HL-60 (cell line): ENCODE results near the gene OLR1.

Experiments
- POLR2AphosphoS5 ChIP-seq: IDR thresholded peaks from 2 replicates; pipeline ENCODE4 v1.6.1; 2012; ENCODE audit warnings: low read depth
- TF ChIP-seq, protein P1 (sequence below): IDR thresholded peaks from one replicate; pipeline ENCODE4 v1.5.1; 2011; ENCODE audit warnings: low read length, control low read depth, inconsistent platforms; ENCODE audit not compliant: insufficient read depth
- TF ChIP-seq, protein P2 (sequence below): IDR thresholded peaks from 2 replicates; pipeline ENCODE4 v1.6.1; 2012; ENCODE audit warnings: low read depth; ENCODE audit not compliant: insufficient replicate concordance

- TF ChIP-seq, protein P1, sequence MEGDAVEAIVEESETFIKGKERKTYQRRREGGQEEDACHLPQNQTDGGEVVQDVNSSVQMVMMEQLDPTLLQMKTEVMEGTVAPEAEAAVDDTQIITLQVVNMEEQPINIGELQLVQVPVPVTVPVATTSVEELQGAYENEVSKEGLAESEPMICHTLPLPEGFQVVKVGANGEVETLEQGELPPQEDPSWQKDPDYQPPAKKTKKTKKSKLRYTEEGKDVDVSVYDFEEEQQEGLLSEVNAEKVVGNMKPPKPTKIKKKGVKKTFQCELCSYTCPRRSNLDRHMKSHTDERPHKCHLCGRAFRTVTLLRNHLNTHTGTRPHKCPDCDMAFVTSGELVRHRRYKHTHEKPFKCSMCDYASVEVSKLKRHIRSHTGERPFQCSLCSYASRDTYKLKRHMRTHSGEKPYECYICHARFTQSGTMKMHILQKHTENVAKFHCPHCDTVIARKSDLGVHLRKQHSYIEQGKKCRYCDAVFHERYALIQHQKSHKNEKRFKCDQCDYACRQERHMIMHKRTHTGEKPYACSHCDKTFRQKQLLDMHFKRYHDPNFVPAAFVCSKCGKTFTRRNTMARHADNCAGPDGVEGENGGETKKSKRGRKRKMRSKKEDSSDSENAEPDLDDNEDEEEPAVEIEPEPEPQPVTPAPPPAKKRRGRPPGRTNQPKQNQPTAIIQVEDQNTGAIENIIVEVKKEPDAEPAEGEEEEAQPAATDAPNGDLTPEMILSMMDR = no peak
- TF ChIP-seq POLR2AphosphoS5 = no peak
- TF ChIP-seq, protein P2, sequence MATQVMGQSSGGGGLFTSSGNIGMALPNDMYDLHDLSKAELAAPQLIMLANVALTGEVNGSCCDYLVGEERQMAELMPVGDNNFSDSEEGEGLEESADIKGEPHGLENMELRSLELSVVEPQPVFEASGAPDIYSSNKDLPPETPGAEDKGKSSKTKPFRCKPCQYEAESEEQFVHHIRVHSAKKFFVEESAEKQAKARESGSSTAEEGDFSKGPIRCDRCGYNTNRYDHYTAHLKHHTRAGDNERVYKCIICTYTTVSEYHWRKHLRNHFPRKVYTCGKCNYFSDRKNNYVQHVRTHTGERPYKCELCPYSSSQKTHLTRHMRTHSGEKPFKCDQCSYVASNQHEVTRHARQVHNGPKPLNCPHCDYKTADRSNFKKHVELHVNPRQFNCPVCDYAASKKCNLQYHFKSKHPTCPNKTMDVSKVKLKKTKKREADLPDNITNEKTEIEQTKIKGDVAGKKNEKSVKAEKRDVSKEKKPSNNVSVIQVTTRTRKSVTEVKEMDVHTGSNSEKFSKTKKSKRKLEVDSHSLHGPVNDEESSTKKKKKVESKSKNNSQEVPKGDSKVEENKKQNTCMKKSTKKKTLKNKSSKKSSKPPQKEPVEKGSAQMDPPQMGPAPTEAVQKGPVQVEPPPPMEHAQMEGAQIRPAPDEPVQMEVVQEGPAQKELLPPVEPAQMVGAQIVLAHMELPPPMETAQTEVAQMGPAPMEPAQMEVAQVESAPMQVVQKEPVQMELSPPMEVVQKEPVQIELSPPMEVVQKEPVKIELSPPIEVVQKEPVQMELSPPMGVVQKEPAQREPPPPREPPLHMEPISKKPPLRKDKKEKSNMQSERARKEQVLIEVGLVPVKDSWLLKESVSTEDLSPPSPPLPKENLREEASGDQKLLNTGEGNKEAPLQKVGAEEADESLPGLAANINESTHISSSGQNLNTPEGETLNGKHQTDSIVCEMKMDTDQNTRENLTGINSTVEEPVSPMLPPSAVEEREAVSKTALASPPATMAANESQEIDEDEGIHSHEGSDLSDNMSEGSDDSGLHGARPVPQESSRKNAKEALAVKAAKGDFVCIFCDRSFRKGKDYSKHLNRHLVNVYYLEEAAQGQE = no peak
These were observed 56.0 kb downstream of the OLR1 start for GRCh38 chr12:10115890-10116289.
